HG03378 (cell line): ENCODE measurements around the gene SEZ6L2.

Experiments used
- ATAC-seq: cut with Tn5 transposase; IDR thresholded peaks from one replicate; pipeline ENCODE4 v1.9.1; 2021; ENCODE audit warnings: mild to moderate bottlenecking, moderate library complexity; ENCODE audit not compliant: unreplicated experiment

SEZ6L2 gene

DNA sequence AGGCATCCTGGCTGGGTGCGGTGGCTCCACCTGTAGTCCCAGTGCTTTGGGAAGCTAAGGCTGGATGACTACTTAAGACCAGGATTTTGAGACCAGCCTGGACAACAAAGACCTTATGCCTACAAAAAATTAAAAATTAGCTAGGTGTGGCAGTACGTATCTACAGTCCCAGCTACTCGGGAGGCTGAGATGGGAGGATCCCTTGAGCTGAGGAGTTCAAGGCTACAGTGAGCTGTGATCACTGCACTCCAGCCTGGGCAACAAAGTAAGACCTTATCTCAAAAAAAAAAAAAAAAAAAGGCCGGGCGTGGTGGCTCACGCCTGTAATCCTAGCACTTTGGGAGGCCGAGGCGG lies 73.0 kb downstream of the SEZ6L2 start:
- no peak for ATAC-seq

DNA sequence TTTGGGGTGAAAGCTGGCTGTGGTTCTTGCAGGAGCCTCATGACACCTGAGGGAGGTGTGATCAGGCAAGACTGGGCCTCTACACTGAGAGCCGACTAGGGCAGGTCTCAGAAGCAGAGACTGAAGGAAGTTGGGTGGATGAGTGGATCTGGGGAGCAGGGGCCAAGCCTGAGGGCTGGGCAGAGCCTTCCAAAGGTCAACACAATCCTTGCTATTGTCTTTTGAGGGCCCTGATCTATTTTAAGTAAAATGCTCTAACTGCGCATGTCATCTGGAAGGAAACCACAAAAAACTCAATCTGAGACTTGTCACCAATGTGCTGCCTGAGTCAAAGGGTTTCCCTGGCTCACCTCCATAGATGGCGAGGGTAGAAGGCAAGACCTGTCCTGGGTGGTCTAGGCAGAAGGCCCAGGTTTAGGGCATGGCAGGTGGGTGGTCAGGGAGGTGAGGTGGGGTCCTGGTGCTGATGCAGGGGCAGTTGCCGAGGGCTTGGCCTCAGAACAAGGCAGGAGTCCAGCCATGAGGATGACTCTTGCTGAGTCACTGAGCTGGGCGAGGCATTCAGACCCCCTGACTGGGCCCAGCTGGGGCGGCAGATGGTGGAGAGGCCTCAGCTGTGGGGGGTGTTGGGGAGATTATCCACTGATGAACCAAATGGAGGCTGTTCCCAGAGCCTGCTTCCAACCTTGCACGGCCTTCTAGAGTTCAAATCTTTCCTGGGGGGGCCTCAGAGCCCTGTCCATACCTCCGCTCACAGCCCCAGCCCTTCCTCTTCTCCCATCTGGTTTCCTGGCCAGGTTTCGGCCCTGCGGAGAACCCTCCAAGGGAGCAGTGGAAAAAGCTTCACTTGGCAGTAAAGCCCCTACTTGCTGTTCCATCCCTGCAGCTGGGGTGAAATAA lies 74.0 kb downstream of the SEZ6L2 start:
- no peak for ATAC-seq

DNA sequence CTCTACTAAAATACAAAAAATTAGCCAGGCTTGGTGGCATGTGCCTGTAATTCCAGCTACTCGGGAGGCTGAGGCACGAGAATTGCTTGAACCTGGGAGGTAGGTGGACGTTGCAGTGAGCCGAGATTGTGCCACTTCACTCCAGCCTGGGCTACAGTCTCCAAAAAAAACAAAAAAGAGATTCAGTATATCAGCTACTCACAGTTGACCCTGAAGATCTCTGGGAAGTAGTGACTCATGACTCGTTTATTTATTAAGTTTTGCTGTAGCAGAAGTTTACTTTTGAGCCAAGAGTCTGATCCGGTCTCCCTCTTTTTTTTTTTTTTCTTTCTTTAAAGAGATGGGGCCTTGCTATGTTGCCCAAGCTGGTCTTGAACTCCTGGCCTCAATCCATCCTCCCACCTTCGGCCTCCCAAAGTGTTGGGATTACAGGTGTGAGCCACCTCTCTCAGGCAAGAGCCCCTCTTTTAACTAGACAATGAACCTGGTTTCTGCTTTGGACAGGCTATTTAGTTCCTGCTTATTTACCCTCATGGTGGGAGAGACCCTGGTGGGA lies 74.7 kb downstream of the SEZ6L2 start:
- ATAC-seq, result no peak

DNA sequence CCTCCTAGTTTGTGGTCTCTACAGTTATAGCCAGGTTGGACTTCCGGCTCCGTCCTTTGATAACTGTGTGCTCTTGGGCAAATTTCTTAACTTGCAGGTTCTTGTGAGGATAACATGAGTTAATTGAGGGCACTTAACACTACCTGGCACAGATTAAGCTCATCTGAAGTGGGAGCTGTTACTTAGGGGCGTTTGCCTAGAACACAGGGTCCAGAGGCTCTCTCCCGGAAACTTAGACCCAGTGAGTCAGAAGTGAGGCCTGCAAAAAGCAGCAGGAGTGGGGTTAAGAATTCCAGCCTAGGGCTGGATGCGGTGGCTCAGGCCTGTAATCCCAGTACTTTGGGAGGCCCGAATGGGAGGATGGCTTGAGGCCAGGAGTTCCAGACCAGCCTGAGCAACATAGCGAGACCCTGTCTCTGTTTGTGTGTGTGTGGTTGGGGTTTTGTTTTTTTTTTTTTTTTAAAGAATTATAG lies 77.7 kb downstream of the SEZ6L2 start:
- ATAC-seq, result no peak
